ENCODE measurements around the gene KCNJ16. TPM values are rescaled to one million over a fixed set of nuclear protein-coding genes. Genes with fewer than 3 reads are reported as not detected.

The KCNJ16 gene
- total RNA-seq, 4 donors from 2014 or later, result 0.44 TPM; not detected in 3

- intact Hi-C loops (cut with DNase I), result no loop called here
- H3K4me3 ChIP-seq, result peak within 1 kb of the TSS; percentile 71 to 86 (median 73)
- no peak for DNase-seq
- H3K27ac ChIP-seq, result peak within 1 kb of the TSS; percentile 90 to 94 (median 92)
- H3K4me1 ChIP-seq, result peaks cover 0 to 62% (median 3%) of the 10 kb centered on the region in 3 donors
- H3K9me3 ChIP-seq, result no peaks in the 10 kb centered on the region
- TF ChIP-seq CTCF (IDR thresholded peaks at IDR 0.05), result no peak
- peak in 3 of 4 donors; percentile 69 to 93 (median 91) for TF ChIP-seq POLR2A (IDR thresholded peaks at IDR 0.05)
- peaks cover 0 to 13% (median 0%) of the 10 kb centered on the region in 4 donors for H3K27me3 ChIP-seq
- WGBS, 2 donors, result 0% methylated on average over 2 to 12 of the region's 67 CpGs
- no peaks in the 10 kb centered on the region for H3K36me3 ChIP-seq
These were observed 94.1 kb downstream of the KCNJ16 start, which contains the start of gene KCNJ2 for GRCh38 chr17:70168977-70169708. Gene KCNJ2, plus strand, starts transcription at chr17:70169532. Its CDS starts 5,508 bp downstream, at chr17:70175040.

GRCh38 chr17:70169709-70170597 lies 94.9 kb downstream of the KCNJ16 start:
- DNase-seq, result no peak
- WGBS, 2 donors, result 4 to 8% methylated on average over 19 to 24 of the region's 24 CpGs
- no peak for TF ChIP-seq POLR2A (IDR thresholded peaks at IDR 0.05)
- no peak for TF ChIP-seq CTCF (IDR thresholded peaks at IDR 0.05)

GRCh38 chr17:70171159-70171558 lies 96.1 kb downstream of the KCNJ16 start:
- Histone ChIP-seq H3K27me3 (peaks cover 0 to 13% (median 0%) of the 10 kb centered on the region in 4 donors), H3K9me3 (no peaks in the 10 kb centered on the region), H3K36me3 (peaks cover 0 to 16% (median 3%) of the 10 kb centered on the region in 3 donors), H3K27ac (peak overlapping the region in 3 of 4 donors; percentile 90 to 94 (median 92)), H3K4me1 (peaks cover 0 to 65% (median 3%) of the 10 kb centered on the region in 3 donors), H3K4me3 (peak overlapping the region; percentile 71 to 86 (median 73))
- intact Hi-C loops (cut with DNase I), result no loop called here
- no peak for TF ChIP-seq CTCF (IDR thresholded peaks at IDR 0.05)
- WGBS, 2 donors, result 15 to 35% methylated on average over 5 of the region's 5 CpGs
- no peak for DNase-seq

More at GRCh38 chr17:70169709-70170597, 94.9 kb downstream of the KCNJ16 start:
- peaks cover 0 to 65% (median 3%) of the 10 kb centered on the region in 3 donors for H3K4me1 ChIP-seq
- peaks cover 0 to 13% (median 0%) of the 10 kb centered on the region in 4 donors for H3K27me3 ChIP-seq
- H3K4me3 ChIP-seq, result peak overlapping the region; percentile 71 to 86 (median 73)
- H3K9me3 ChIP-seq, result no peaks in the 10 kb centered on the region
- peaks cover 0 to 4% (median 0%) of the 10 kb centered on the region in 3 donors for H3K36me3 ChIP-seq
- peak overlapping the region; percentile 90 to 94 (median 92) for H3K27ac ChIP-seq
- intact Hi-C loops (cut with DNase I), result no loop called here

GRCh38 chr17:70172449-70172848 lies 97.4 kb downstream of the KCNJ16 start:
- Histone ChIP-seq H3K36me3 (peaks cover 0 to 26% (median 4%) of the 10 kb centered on the region in 3 donors), H3K9me3 (no peaks in the 10 kb centered on the region), H3K4me1 (peaks cover 0 to 58% (median 5%) of the 10 kb centered on the region in 3 donors), H3K27ac (no peak overlapping the region), H3K4me3 (peak overlapping the region in 1 of 4 donors; percentile 19), H3K27me3 (peaks cover 0 to 13% (median 0%) of the 10 kb centered on the region in 4 donors)
- DNase-seq, result no peak
- TF ChIP-seq CTCF (IDR thresholded peaks at IDR 0.05), result no peak
- WGBS, 2 donors, result 17 to 32% methylated on average over 2 of the region's 2 CpGs
- intact Hi-C loops (cut with DNase I), result no loop called here

All from esophagus squamous epithelium (tissue), 5 donors.